ENCODE measurements around the gene NPC1L1. TPM values are rescaled to one million over a fixed set of nuclear protein-coding genes. Genes with fewer than 3 reads are reported as not detected.
A peak's percentile ranks its signal among the peaks of the same experiment; 100 is the strongest.

The NPC1L1 gene
- total and polyA plus RNA-seq, 2 experiments from 2014 or later, result 20.6 to 25.8 TPM

DNA sequence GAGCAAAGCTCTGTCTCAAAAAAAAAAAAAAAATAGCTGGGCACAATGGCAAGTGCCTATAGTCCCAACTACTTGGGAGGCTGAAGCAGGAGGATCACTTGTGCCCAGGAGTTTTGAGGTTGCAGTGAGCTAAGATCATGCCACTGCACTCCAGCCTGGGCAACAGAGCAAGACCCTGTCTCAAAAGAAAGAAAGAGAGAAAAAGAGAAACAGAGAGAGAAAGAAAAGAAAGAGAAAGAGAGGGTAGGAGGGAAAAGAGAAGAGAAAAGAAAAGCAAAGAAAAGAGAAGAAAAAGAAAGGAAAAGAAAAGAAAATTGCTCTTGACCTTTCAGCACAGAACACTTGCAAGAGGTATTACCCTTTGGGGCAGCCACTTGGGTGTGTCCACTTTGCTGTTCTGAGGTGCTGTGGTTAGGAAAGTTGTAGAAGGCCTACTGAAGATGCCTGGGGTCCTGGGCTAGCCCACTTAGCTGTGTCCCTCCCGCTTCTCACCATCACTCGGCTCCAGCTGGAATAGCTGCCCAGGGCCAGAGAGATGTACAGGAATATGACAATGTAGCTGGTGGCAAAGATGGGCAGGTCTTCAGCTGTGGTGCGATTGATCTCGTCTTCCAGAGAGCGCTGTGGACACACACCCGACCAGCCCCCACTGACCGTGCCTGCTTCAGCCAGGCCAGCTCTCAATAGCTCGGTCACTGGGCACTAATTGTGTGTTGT lies 5.6 kb downstream of the NPC1L1 start:
- H3K27ac ChIP-seq, result no peak overlapping the region
- H3K9me3 ChIP-seq (ENCODE audit: low read depth), result no peaks in the 10 kb centered on the region
- no peak overlapping the region for H3K4me2 ChIP-seq
- no peak for TF ChIP-seq EZH2 (IDR thresholded peaks at IDR 0.05; ENCODE audit: borderline replicate concordance)
- TF ChIP-seq, protein P1, sequence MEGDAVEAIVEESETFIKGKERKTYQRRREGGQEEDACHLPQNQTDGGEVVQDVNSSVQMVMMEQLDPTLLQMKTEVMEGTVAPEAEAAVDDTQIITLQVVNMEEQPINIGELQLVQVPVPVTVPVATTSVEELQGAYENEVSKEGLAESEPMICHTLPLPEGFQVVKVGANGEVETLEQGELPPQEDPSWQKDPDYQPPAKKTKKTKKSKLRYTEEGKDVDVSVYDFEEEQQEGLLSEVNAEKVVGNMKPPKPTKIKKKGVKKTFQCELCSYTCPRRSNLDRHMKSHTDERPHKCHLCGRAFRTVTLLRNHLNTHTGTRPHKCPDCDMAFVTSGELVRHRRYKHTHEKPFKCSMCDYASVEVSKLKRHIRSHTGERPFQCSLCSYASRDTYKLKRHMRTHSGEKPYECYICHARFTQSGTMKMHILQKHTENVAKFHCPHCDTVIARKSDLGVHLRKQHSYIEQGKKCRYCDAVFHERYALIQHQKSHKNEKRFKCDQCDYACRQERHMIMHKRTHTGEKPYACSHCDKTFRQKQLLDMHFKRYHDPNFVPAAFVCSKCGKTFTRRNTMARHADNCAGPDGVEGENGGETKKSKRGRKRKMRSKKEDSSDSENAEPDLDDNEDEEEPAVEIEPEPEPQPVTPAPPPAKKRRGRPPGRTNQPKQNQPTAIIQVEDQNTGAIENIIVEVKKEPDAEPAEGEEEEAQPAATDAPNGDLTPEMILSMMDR (IDR thresholded peaks at IDR 0.05; ENCODE audit: poor library complexity), result no peak
- no peak for TF ChIP-seq EZH2phosphoT487 (IDR thresholded peaks at IDR 0.05; ENCODE audit: low read depth, severe bottlenecking, unreplicated experiment)
- H3K4me1 ChIP-seq (ENCODE audit: insufficient read depth), result peaks cover 18% of the 10 kb centered on the region
- H3K9me2 ChIP-seq (replicated peaks; ENCODE audit: insufficient read depth), result no peaks in the 10 kb centered on the region
- H3K79me2 ChIP-seq, result peaks cover 38% of the 10 kb centered on the region
- H3K4me3 ChIP-seq, result no peak overlapping the region
- 93% methylated on average over 8 of the region's 8 CpGs for WGBS (ENCODE audit: low lambda C conversion rate, missing lambda C conversion rate)
- no peak overlapping the region for H2AFZ ChIP-seq
- no peaks in the 10 kb centered on the region for H4K20me1 ChIP-seq (ENCODE audit: insufficient read depth, poor library complexity, severe bottlenecking)
- no peaks in the 10 kb centered on the region for H3K36me3 ChIP-seq (replicated peaks; ENCODE audit: insufficient read depth, low read depth)
- no peak for DNase-seq (ENCODE audit: low spot score)
- H3K27me3 ChIP-seq, result no peaks in the 10 kb centered on the region

DNA sequence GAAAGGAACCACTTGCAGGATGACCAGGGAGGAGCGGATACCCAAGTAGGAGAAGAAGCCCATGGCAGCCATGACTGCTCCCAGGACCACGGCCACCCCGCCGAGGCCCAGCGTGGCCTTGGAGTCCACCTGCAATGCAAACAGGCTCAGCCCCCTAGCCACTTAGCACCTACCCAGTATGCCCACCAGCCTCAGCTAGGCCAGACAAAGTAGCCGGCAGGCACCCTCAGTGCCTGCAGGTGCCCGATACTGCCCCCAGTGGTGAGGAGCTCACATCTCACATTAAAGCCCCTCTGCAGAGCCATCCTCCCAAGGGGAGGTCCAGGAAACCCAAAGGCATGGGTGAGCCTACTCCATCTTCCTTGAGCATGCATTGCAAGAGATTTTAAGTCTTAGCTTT lies 6.6 kb downstream of the NPC1L1 start:
- H3K27me3 ChIP-seq, result no peaks in the 10 kb centered on the region
- peaks cover 28% of the 10 kb centered on the region for H3K79me2 ChIP-seq
- no peaks in the 10 kb centered on the region for H4K20me1 ChIP-seq (ENCODE audit: insufficient read depth, poor library complexity, severe bottlenecking)
- no peaks in the 10 kb centered on the region for H3K9me2 ChIP-seq (replicated peaks; ENCODE audit: insufficient read depth)
- H3K4me1 ChIP-seq (ENCODE audit: insufficient read depth), result peaks cover 17% of the 10 kb centered on the region
- no peak for TF ChIP-seq EZH2 (IDR thresholded peaks at IDR 0.05; ENCODE audit: borderline replicate concordance)
- TF ChIP-seq, protein P1 (IDR thresholded peaks at IDR 0.05; ENCODE audit: poor library complexity), result peak; percentile 36
- peak overlapping the region; percentile 7 for H3K4me2 ChIP-seq
- peak overlapping the region; percentile 72 for H3K27ac ChIP-seq
- H2AFZ ChIP-seq, result no peak overlapping the region
- no peak overlapping the region for H3K4me3 ChIP-seq
- no peaks in the 10 kb centered on the region for H3K36me3 ChIP-seq (replicated peaks; ENCODE audit: insufficient read depth, low read depth)
- peak; percentile 56 for DNase-seq (ENCODE audit: low spot score)
- no peaks in the 10 kb centered on the region for H3K9me3 ChIP-seq (ENCODE audit: low read depth)
- WGBS (ENCODE audit: low lambda C conversion rate, missing lambda C conversion rate), result 68% methylated on average over 7 of the region's 7 CpGs

DNA sequence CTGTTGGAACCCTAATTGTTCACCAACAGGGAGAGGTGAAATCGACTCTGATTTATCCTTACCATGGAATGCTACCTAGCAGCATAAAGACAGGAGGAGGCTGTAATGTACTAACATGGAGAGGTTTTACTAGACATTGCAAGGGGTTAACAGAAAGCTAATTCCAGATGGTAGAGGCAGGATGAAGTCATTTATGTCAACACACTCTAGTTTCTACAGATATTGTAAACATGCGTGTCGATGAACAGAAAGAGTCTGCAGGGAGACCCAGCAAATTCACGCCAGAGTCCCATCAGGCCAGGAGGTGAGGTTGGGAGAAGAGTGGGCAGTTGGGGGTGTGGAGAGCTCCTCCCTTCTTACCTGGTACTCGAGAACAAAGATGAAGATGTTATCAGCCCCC lies 7.0 kb downstream of the NPC1L1 start:
- peak overlapping the region; percentile 7 for H3K4me2 ChIP-seq
- WGBS (ENCODE audit: low lambda C conversion rate, missing lambda C conversion rate), result 47% methylated on average over 5 of the region's 5 CpGs
- peak overlapping the region; percentile 72 for H3K27ac ChIP-seq
- no peaks in the 10 kb centered on the region for H3K9me3 ChIP-seq (ENCODE audit: low read depth)
- no peaks in the 10 kb centered on the region for H3K9me2 ChIP-seq (replicated peaks; ENCODE audit: insufficient read depth)
- no peak overlapping the region for H2AFZ ChIP-seq
- no peaks in the 10 kb centered on the region for H4K20me1 ChIP-seq (ENCODE audit: insufficient read depth, poor library complexity, severe bottlenecking)
- peaks cover 17% of the 10 kb centered on the region for H3K4me1 ChIP-seq (ENCODE audit: insufficient read depth)
- H3K4me3 ChIP-seq, result no peak overlapping the region
- no peaks in the 10 kb centered on the region for H3K27me3 ChIP-seq
- DNase-seq (ENCODE audit: low spot score), result no peak
- no peak for TF ChIP-seq EZH2 (IDR thresholded peaks at IDR 0.05; ENCODE audit: borderline replicate concordance)
- TF ChIP-seq EZH2phosphoT487 (IDR thresholded peaks at IDR 0.05; ENCODE audit: low read depth, severe bottlenecking, unreplicated experiment), result no peak
- no peaks in the 10 kb centered on the region for H3K36me3 ChIP-seq (replicated peaks; ENCODE audit: insufficient read depth, low read depth)
- peaks cover 24% of the 10 kb centered on the region for H3K79me2 ChIP-seq

- Histone ChIP-seq H3K36me3 (replicated peaks; ENCODE audit: insufficient read depth, low read depth) (no peaks in the 10 kb centered on the region), H3K4me1 (ENCODE audit: insufficient read depth) (peaks cover 17% of the 10 kb centered on the region), H2AFZ (no peak overlapping the region), H3K27me3 (no peaks in the 10 kb centered on the region), H3K9me2 (replicated peaks; ENCODE audit: insufficient read depth) (no peaks in the 10 kb centered on the region), H3K79me2 (peaks cover 18% of the 10 kb centered on the region), H3K27ac (peak overlapping the region; percentile 65), H3K9me3 (ENCODE audit: low read depth) (no peaks in the 10 kb centered on the region), H3K4me2 (peak overlapping the region; percentile 7), H3K4me3 (no peak overlapping the region), H4K20me1 (ENCODE audit: insufficient read depth, poor library complexity, severe bottlenecking) (no peaks in the 10 kb centered on the region)
- WGBS (ENCODE audit: low lambda C conversion rate, missing lambda C conversion rate), result 82% methylated on average over 8 of the region's 8 CpGs
- DNase-seq (ENCODE audit: low spot score), result no peak
- no peak for TF ChIP-seq EZH2 (IDR thresholded peaks at IDR 0.05; ENCODE audit: borderline replicate concordance)
- TF ChIP-seq, protein P1 (IDR thresholded peaks at IDR 0.05; ENCODE audit: poor library complexity), result no peak
- no peak for TF ChIP-seq EZH2phosphoT487 (IDR thresholded peaks at IDR 0.05; ENCODE audit: low read depth, severe bottlenecking, unreplicated experiment)
Observed at GRCh38 chr7:44533301-44534055, 7.7 kb downstream of the NPC1L1 start.

Measured in hepatocyte (in vitro differentiated cells).